ENCODE data around the gene KIAA2012.

Gene KIAA2012

GRCh38 chr2:202044777-202045176 lies 28.3 kb upstream of the KIAA2012 start:
- no peak for DNase-seq

GRCh38 chr2:202046572-202046971 lies 26.5 kb upstream of the KIAA2012 start:
- DNase-seq, result no peak

GRCh38 chr2:202049092-202049728 lies 23.8 kb upstream of the KIAA2012 start:
- no peak for DNase-seq

- DNase-seq, result no peak
Observed at GRCh38 chr2:202049840-202050239, 23.2 kb upstream of the KIAA2012 start.

GRCh38 chr2:202050652-202051051 lies 22.4 kb upstream of the KIAA2012 start:
- DNase-seq, result no peak

- no peak for DNase-seq
Observed at GRCh38 chr2:202051499-202052161, 21.4 kb upstream of the KIAA2012 start.

- no peak for DNase-seq
Observed at GRCh38 chr2:202052235-202052634, 20.8 kb upstream of the KIAA2012 start.

GRCh38 chr2:202054679-202055078 lies 18.4 kb upstream of the KIAA2012 start:
- DNase-seq, result no peak

- DNase-seq, result no peak
Observed at GRCh38 chr2:202056611-202057010, 16.4 kb upstream of the KIAA2012 start.

GRCh38 chr2:202060218-202060617 lies 12.8 kb upstream of the KIAA2012 start:
- DNase-seq, result no peak

GRCh38 chr2:202061695-202062094 lies 11.4 kb upstream of the KIAA2012 start:
- DNase-seq, result no peak

- DNase-seq, result peak; percentile 72
Observed at GRCh38 chr2:202064171-202064880, 8.7 kb upstream of the KIAA2012 start.

GRCh38 chr2:202064881-202065230 lies 8.2 kb upstream of the KIAA2012 start:
- DNase-seq, result no peak

- DNase-seq, result no peak
Observed at GRCh38 chr2:202065876-202066275, 7.2 kb upstream of the KIAA2012 start.

- DNase-seq, result no peak
Observed at GRCh38 chr2:202066875-202067274, 6.2 kb upstream of the KIAA2012 start.

- no peak for DNase-seq
Observed at GRCh38 chr2:202067589-202067988, 5.5 kb upstream of the KIAA2012 start.

- peak; percentile 38 for DNase-seq
Observed at GRCh38 chr2:202069170-202070067, 3.6 kb upstream of the KIAA2012 start.

- no peak for DNase-seq
Observed at GRCh38 chr2:202071107-202071506, 1.9 kb upstream of the KIAA2012 start.

GRCh38 chr2:202072226-202072625 lies 829 bp upstream of the KIAA2012 start:
- no peak for DNase-seq

GRCh38 chr2:202074324-202074723 lies 1.3 kb downstream of the KIAA2012 start:
- no peak for DNase-seq

GRCh38 chr2:202079310-202079709 lies 6.3 kb downstream of the KIAA2012 start:
- DNase-seq, result no peak

- no peak for DNase-seq
Observed at GRCh38 chr2:202084265-202084664, 11.2 kb downstream of the KIAA2012 start.

GRCh38 chr2:202088777-202089176 lies 15.7 kb downstream of the KIAA2012 start:
- no peak for DNase-seq

Data from NCI-H524 treated with DMSO at 0.1 percent for 48 hours (cell line).